H1 (cell line): ENCODE measurements around the gene SCYL2. TPM values are rescaled to one million over a fixed set of nuclear protein-coding genes. Genes with fewer than 3 reads are reported as not detected.
"Not testable (repeated sequence)": the region's sequence is repeated elsewhere in the genome, so short reads cannot be mapped to it uniquely, and the experiment has no call there.

Experiments
- CTCF ChIA-PET: fragments of 300-600 bp; sonication (Branson Sonifier 250); formaldehyde crosslinking; loops from one replicate; lab custom pipeline; 2021; ENCODE audit not compliant: partially characterized antibody; lab: Charles Lee
- POLR2A ChIA-PET: fragments of 300-600 bp; sonication (Branson Sonifier 250); formaldehyde crosslinking; loops from one replicate; lab custom pipeline; 2021; ENCODE audit warnings: inconsistent platforms; ENCODE audit not compliant: partially characterized antibody; lab: Charles Lee
- DNase-seq, 2 experiments: peaks; one replicate each; pipeline versions ENCODE4 v3.0.0 to v3.0.0-alpha.2; 2010 to 2022; ENCODE audit warnings: low spot score in 2 of 2, low read depth in 1 of 2, mixed read lengths in 1 of 2
- FAIRE-seq: peaks from 2 replicates; lab custom pipeline; 2011; peaks lifted over from hg19 to GRCh38; lab: Jason Lieb, UNC
- H2AFZ ChIP-seq: 2 replicates; pipeline ENCODE4 v1.8.1; 2012; ENCODE audit warnings: low read length, inconsistent platforms
- H2AK5ac ChIP-seq: 2 replicates; pipeline ENCODE4 v1.6.1; 2013; ENCODE audit warnings: low read depth, low read length
- H2BK120ac ChIP-seq: replicated peaks from 2 replicates; pipeline ENCODE3; 2013; ENCODE audit warnings: low read depth, low read length, inconsistent platforms
- H2BK12ac ChIP-seq: 2 replicates; pipeline ENCODE4 v1.6.1; 2013; ENCODE audit warnings: low read depth, low read length
- H2BK15ac ChIP-seq: 2 replicates; pipeline ENCODE4 v1.6.1; 2013; ENCODE audit warnings: low read length
- H2BK20ac ChIP-seq: 2 replicates; pipeline ENCODE4 v1.6.1; 2013; ENCODE audit warnings: low read length
- H2BK5ac ChIP-seq: 2 replicates; pipeline ENCODE4 v1.6.1; 2013; ENCODE audit warnings: low read depth, low read length
- H3K14ac ChIP-seq: 2 replicates; pipeline ENCODE4 v1.6.1; 2013; ENCODE audit warnings: inconsistent platforms; ENCODE audit not compliant: insufficient read length
- H3K18ac ChIP-seq: 2 replicates; pipeline ENCODE4 v1.6.1; 2013; ENCODE audit warnings: low read length; ENCODE audit errors: extremely low read depth
- H3K23ac ChIP-seq: 2 replicates; pipeline ENCODE4 v1.6.1; 2013; ENCODE audit warnings: inconsistent platforms; ENCODE audit not compliant: insufficient read length
- H3K23me2 ChIP-seq: 2 replicates; pipeline ENCODE4 v1.6.1; 2013; ENCODE audit warnings: low read depth, low read length
- H3K27ac ChIP-seq: 2 replicates; pipeline ENCODE4 v1.6.1; 2011; ENCODE audit warnings: low read depth, low read length, inconsistent platforms
- H3K27me3 ChIP-seq, 4 experiments: replicated peaks in 1 of 4; 1 replicate in 1 of 4; 2 replicates in 3 of 4; pipeline versions ENCODE4 v1.6.1 to v1.8.1; 2011 to 2013; ENCODE audit warnings: low read length in 3 of 4, mild to moderate bottlenecking in 3 of 4, inconsistent platforms in 2 of 4, mixed read lengths in 2 of 4, moderate library complexity in 1 of 4; ENCODE audit not compliant: control insufficient read depth in 3 of 4, insufficient read depth in 3 of 4; ENCODE audit errors: extremely low read depth in 1 of 4
- H3K36me3 ChIP-seq, 4 experiments: 2 replicates each; pipeline versions ENCODE4 v1.6.1 to v1.8.1; 2011 to 2013; ENCODE audit warnings: mild to moderate bottlenecking in 4 of 4, low read length in 3 of 4, moderate library complexity in 2 of 4, control low read depth in 1 of 4, inconsistent platforms in 1 of 4; ENCODE audit not compliant: insufficient read depth in 4 of 4, control insufficient read depth in 2 of 4
- H3K4ac ChIP-seq: replicated peaks from 2 replicates; pipeline ENCODE3; 2013; ENCODE audit warnings: low read length, low read depth, mixed read lengths, inconsistent platforms; ENCODE audit not compliant: insufficient read length
- H3K4me1 ChIP-seq, 4 experiments: replicated peaks in 1 of 4; 1 replicate in 1 of 4; 2 replicates in 3 of 4; pipeline versions ENCODE4 v1.6.1 to v1.8.1; 2011 to 2013; ENCODE audit warnings: low read length in 3 of 4, inconsistent platforms in 2 of 4, mixed read lengths in 1 of 4; ENCODE audit not compliant: insufficient read depth in 4 of 4, control insufficient read depth in 3 of 4
- H3K4me2 ChIP-seq, 2 experiments: 2 replicates each; pipeline versions ENCODE4 v1.6.1 to v1.8.1; 2011 to 2013; ENCODE audit warnings: low read depth in 2 of 2, low read length in 2 of 2, control low read depth in 1 of 2, inconsistent platforms in 1 of 2, mild to moderate bottlenecking in 1 of 2; ENCODE audit not compliant: insufficient read depth in 1 of 2
- H3K4me3 ChIP-seq, 4 experiments: fragments of 200-600, 300-600 bp in 1 of 4; sonication (generic), shearing (Covaris generic), sonication (Bioruptor Twin) in 1 of 4; 2 replicates each; pipeline versions ENCODE4 v1.5.1 to v1.8.1; 2011 to 2016; ENCODE audit warnings: low read length in 4 of 4, low read depth in 3 of 4, control low read depth in 2 of 4, inconsistent platforms in 2 of 4, mild to moderate bottlenecking in 2 of 4, mixed read lengths in 1 of 4, moderate library complexity in 1 of 4; ENCODE audit not compliant: insufficient read depth in 2 of 4; ENCODE audit errors: extremely low read depth in 1 of 4
- H3K56ac ChIP-seq: replicated peaks from 2 replicates; pipeline ENCODE3; 2013; ENCODE audit warnings: low read depth, mild to moderate bottlenecking, mixed read lengths, low read length, inconsistent platforms; ENCODE audit not compliant: insufficient read length
- H3K79me1 ChIP-seq: 2 replicates; pipeline ENCODE4 v1.6.1; 2013; ENCODE audit warnings: low read depth, low read length, control low read depth
- H3K79me2 ChIP-seq, 2 experiments: 2 replicates each; pipeline versions ENCODE4 v1.6.1 to v1.8.1; 2012 to 2013; ENCODE audit warnings: low read length in 2 of 2, mild to moderate bottlenecking in 2 of 2, inconsistent platforms in 1 of 2; ENCODE audit not compliant: insufficient read depth in 2 of 2, control insufficient read depth in 1 of 2
- H3K9ac ChIP-seq, 4 experiments: replicated peaks in 1 of 4; 1 replicate in 1 of 4; 2 replicates in 3 of 4; pipeline versions ENCODE4 v1.6.1 to v1.8.1; 2011 to 2013; ENCODE audit warnings: low read depth in 3 of 4, low read length in 3 of 4, control low read depth in 2 of 4, mild to moderate bottlenecking in 2 of 4, moderate library complexity in 2 of 4, inconsistent platforms in 1 of 4; ENCODE audit errors: extremely low read depth in 1 of 4
- H3K9me3 ChIP-seq, 2 experiments: 2 replicates each; pipeline versions ENCODE4 v1.6.1 to v1.8.1; 2012 to 2013; ENCODE audit warnings: mild to moderate bottlenecking in 2 of 2, moderate library complexity in 2 of 2, control low read depth in 1 of 2, inconsistent platforms in 1 of 2, low read depth in 1 of 2, low read length in 1 of 2, mixed read lengths in 1 of 2; ENCODE audit not compliant: insufficient read depth in 2 of 2
- H4K20me1 ChIP-seq, 2 experiments: replicated peaks in 1 of 2; 2 replicates each; pipeline versions ENCODE3 to v1.8.1; 2011 to 2013; ENCODE audit warnings: inconsistent platforms in 2 of 2, low read length in 2 of 2, mild to moderate bottlenecking in 1 of 2; ENCODE audit not compliant: insufficient read depth in 2 of 2, control insufficient read depth in 1 of 2
- H4K5ac ChIP-seq: 2 replicates; pipeline ENCODE4 v1.6.1; 2013; ENCODE audit warnings: low read length, low read depth, mixed read lengths, inconsistent platforms; ENCODE audit not compliant: insufficient read length
- H4K8ac ChIP-seq: 2 replicates; pipeline ENCODE4 v1.8.0; 2013; ENCODE audit warnings: mild to moderate bottlenecking, moderate library complexity, low read length, inconsistent platforms; ENCODE audit not compliant: insufficient read depth; ENCODE audit errors: extremely low read depth
- H4K91ac ChIP-seq: replicated peaks from 2 replicates; pipeline ENCODE3; 2013; ENCODE audit warnings: low read length, mixed read lengths, inconsistent platforms; ENCODE audit not compliant: insufficient read length
- WGBS, 2 experiments: shearing (Covaris generic) in 1 of 2; methylation state at CpG; one replicate each; pipeline versions ENCODE4 v1.1.6 to v1.1.7; 2013 to 2015; ENCODE audit warnings: low lambda C conversion rate in 2 of 2, mixed read lengths in 2 of 2, inconsistent platforms in 1 of 2, low coverage in 1 of 2, missing lambda C conversion rate in 1 of 2; ENCODE audit not compliant: insufficient replicate concordance in 2 of 2, insufficient coverage in 1 of 2, insufficient read length in 1 of 2; ENCODE audit errors: extremely low coverage in 1 of 2, missing lambda C conversion rate in 1 of 2; 5-methylcytosine and 5-hydroxymethylcytosine counted together
- polyA plus RNA-seq, 7 experiments: library from polyadenylated mRNA; depleted of rRNA in 3 of 7; stranded (reverse) in 5 of 7; unstranded in 2 of 7; fragments of >200 nt in 5 of 7; fragments of 200-250 nt in 2 of 7; gene quantifications; 1 replicate in 5 of 7; 2 replicates in 1 of 7; 4 replicates in 1 of 7; pipeline versions ENCODE4 v1.2.1 to v1.2.3, GENCODE V29; 2011 to 2013; ENCODE audit warnings: missing spikeins in 2 of 7, mixed read lengths in 2 of 7
- total RNA-seq: library from RNA; stranded (reverse); fragmentation: NEBNext Ultra II Directional; extraction: Animal tissue kit (Norgen Biotek cat#: 25700); gene quantifications from 2 replicates; pipeline ENCODE4 v1.2.1, GENCODE V29; 2021

The SCYL2 gene
- total and polyA plus RNA-seq, 2 of the 8 experiments (the other 6 are each of a cell fraction or from before 2014, with no cell fraction given), result 8.9 to 48.7 TPM

- not testable (repeated sequence) for H3K79me1 ChIP-seq, H3K14ac ChIP-seq, DNase-seq, H3K27me3 ChIP-seq, H3K23me2 ChIP-seq, H2BK5ac ChIP-seq, H3K9ac ChIP-seq, H2AK5ac ChIP-seq, H3K56ac ChIP-seq, H2BK15ac ChIP-seq, H3K27ac ChIP-seq, H4K8ac ChIP-seq, H2BK12ac ChIP-seq, H3K18ac ChIP-seq, H2BK120ac ChIP-seq, H3K4me1 ChIP-seq, H4K91ac ChIP-seq, H3K4ac ChIP-seq, H4K5ac ChIP-seq, H3K4me2 ChIP-seq, H3K36me3 ChIP-seq, H3K23ac ChIP-seq, H2AFZ ChIP-seq, H4K20me1 ChIP-seq, H2BK20ac ChIP-seq, FAIRE-seq, H3K79me2 ChIP-seq, H3K9me3 ChIP-seq, H3K4me3 ChIP-seq
- POLR2A ChIA-PET, result interaction anchor here (1.1 kb wide), 1 partner anchor 118 kb away, joined by 3 read pairs; no protein-coding TSS in a partner anchor
- 94% methylated on average over 18 of the region's 18 CpGs; no CpG with 5 or more reads in 1 of the 2 experiments for WGBS, 2 experiments
- CTCF ChIA-PET, result interaction anchor here (0.7 to 6.4 kb wide), 7 partner anchors 56 to 389 kb away, joined by 3 to 94 read pairs (median 4); no protein-coding TSS in a partner anchor
Observed at GRCh38 chr12:100344351-100344750, 77.4 kb downstream of the SCYL2 start.
